PC-3 (cell line): ENCODE measurements around the gene RELL2. TPM values are rescaled to one million over a fixed set of nuclear protein-coding genes. Genes with fewer than 3 reads are reported as not detected.

Experiments
- ATAC-seq: fragments of 200-7000 bp; cut with Tn5 transposase; 2 replicates; pipeline ENCODE4 v1.9.1; 2020; ENCODE audit warnings: mild to moderate bottlenecking, moderate library complexity
- BruUV-seq: library from RNA; stranded (reverse); fragments of 400-500 nt; replicated peaks from 2 replicates; lab custom pipeline; 2021; lab: Mats Ljungman, UMichigan
- CTCF ChIA-PET: fragments of 300-600 bp; sonication (Branson Sonifier 250); formaldehyde crosslinking; loops from one replicate; lab custom pipeline; 2022; ENCODE audit warnings: antibody characterized with exemption; lab: Charles Lee
- POLR2A ChIA-PET: fragments of 300-600 bp; sonication (Branson Sonifier 250); formaldehyde crosslinking; loops from one replicate; lab custom pipeline; 2022; ENCODE audit warnings: antibody characterized with exemption; ENCODE audit not compliant: unreplicated experiment; lab: Charles Lee
- DNase-seq: peaks from one replicate; pipeline ENCODE4 v3.0.0-alpha.2; 2015
- H2AFZ ChIP-seq: fragments of 300-600 bp; sonication (generic); 2 replicates; pipeline ENCODE4 v1.6.0; 2016; ENCODE audit warnings: antibody characterized with exemption, low read length
- H3F3A ChIP-seq: fragments of 300-600 bp; sonication (generic); one replicate; pipeline ENCODE4 v1.6.0; 2017; ENCODE audit warnings: antibody characterized with exemption, low read length, control low read depth, mild to moderate bottlenecking; ENCODE audit not compliant: unreplicated experiment
- H3K27ac ChIP-seq: fragments of 300-600 bp; sonication (generic); 2 replicates; pipeline ENCODE4 v1.5.1; 2016; ENCODE audit warnings: mild to moderate bottlenecking, low read length
- H3K27me3 ChIP-seq: fragments of 300-600 bp; sonication (generic); 2 replicates; pipeline ENCODE4 v1.6.1; 2016; ENCODE audit warnings: low read length, mixed read lengths
- H3K36me3 ChIP-seq: fragments of 300-600 bp; sonication (generic); 2 replicates; pipeline ENCODE4 v1.6.1; 2016; ENCODE audit warnings: low read depth, mixed run types, low read length, mixed read lengths
- H3K4me1 ChIP-seq: fragments of 300-600 bp; sonication (generic); 2 replicates; pipeline ENCODE4 v1.5.1; 2016; ENCODE audit warnings: low read length; ENCODE audit not compliant: insufficient read depth
- H3K4me2 ChIP-seq: fragments of 300-600 bp; sonication (generic); 2 replicates; pipeline ENCODE4 v1.6.0; 2016; ENCODE audit warnings: low read length
- H3K4me3 ChIP-seq: fragments of 300-600 bp; sonication (generic); 2 replicates; pipeline ENCODE4 v1.5.1; 2016; ENCODE audit warnings: mild to moderate bottlenecking, low read length, mixed read lengths
- H3K79me2 ChIP-seq: fragments of 300-600 bp; sonication (generic); 2 replicates; pipeline ENCODE4 v1.6.1; 2017; ENCODE audit warnings: low read length, mixed read lengths
- H3K9ac ChIP-seq: fragments of 300-600 bp; sonication (generic); 2 replicates; pipeline ENCODE4 v1.6.0; 2016; ENCODE audit warnings: mild to moderate bottlenecking, low read length
- H3K9me2 ChIP-seq: fragments of 300-600 bp; sonication (generic); replicated peaks from 2 replicates; pipeline ENCODE4 v1.6.1; 2016; ENCODE audit warnings: mixed run types, low read length, mixed read lengths
- H3K9me3 ChIP-seq: fragments of 300-600 bp; sonication (generic); 2 replicates; pipeline ENCODE4 v1.6.1; 2016; ENCODE audit warnings: low read length, mixed read lengths
- H4K20me1 ChIP-seq: fragments of 300-600 bp; sonication (generic); 2 replicates; pipeline ENCODE4 v1.6.1; 2016; ENCODE audit warnings: low read length, mixed read lengths
- EZH2 ChIP-seq: fragments of 300-600 bp; sonication (generic); IDR thresholded peaks from one replicate; pipeline ENCODE4 v1.6.1; 2017; ENCODE audit warnings: antibody characterized with exemption, mild to moderate bottlenecking, low read length; ENCODE audit not compliant: unreplicated experiment
- EZH2phosphoT487 ChIP-seq: fragments of 300-600 bp; sonication (generic); IDR thresholded peaks from 2 replicates; pipeline ENCODE4 v1.6.1; 2018; ENCODE audit warnings: mild to moderate bottlenecking, antibody characterized with exemption, low read length, borderline replicate concordance
- intact Hi-C: fragments of 100-400 bp; cut with micrococcal nuclease; formaldehyde crosslinking; loops from 2 replicates; pipeline ENCODE4 v1.9.0; 2023
- total RNA-seq: library from RNA; depleted of rRNA; stranded (reverse); fragments of >200 nt; gene quantifications from 2 replicates; pipeline ENCODE4 v1.2.3, GENCODE V29; 2014
- TF ChIP-seq, protein P1 (sequence below): fragments of 300-600 bp; sonication (generic); conservative IDR thresholded peaks from 2 replicates; pipeline ENCODE4 v1.5.1; 2017; ENCODE audit warnings: antibody characterized with exemption, low read depth, mild to moderate bottlenecking, low read length

The RELL2 gene
- total RNA-seq, 1 experiment from 2014 or later: 5.6 TPM

DNA sequence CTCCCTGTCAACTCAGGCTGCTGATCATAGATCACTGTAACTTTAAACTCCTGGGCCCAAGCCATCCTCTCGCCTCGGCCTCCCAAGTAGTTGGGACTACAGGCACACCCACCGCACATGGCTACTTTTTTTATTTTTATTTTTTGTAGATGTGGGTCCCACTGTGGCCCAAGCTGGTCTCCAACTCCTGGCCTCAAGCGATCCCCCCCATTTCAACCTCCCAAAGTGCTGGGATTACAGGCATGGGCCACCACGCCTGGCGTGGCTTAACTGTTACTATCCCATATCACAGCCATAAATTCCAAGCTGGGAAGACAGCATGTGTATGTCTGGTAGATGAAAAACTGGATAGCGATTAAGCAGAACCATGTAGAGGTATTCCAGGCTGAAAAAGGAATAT lies 1.2 kb upstream of the RELL2 start:
- Histone ChIP-seq H3K9ac (peak overlapping the region; percentile 93), H3K4me1 (peaks cover 29% of the 10 kb centered on the region), H4K20me1 (peaks cover 6% of the 10 kb centered on the region; the same call in 1 of the 2 replicates), H2AFZ (no peak overlapping the region), H3K36me3 (no peaks in the 10 kb centered on the region), H3K4me3 (peak overlapping the region; percentile 98), H3K27me3 (no peaks in the 10 kb centered on the region), H3K27ac (no peak overlapping the region), H3K9me2 (no peaks in the 10 kb centered on the region), H3F3A (no peaks in the 10 kb centered on the region), H3K79me2 (peaks cover 50% of the 10 kb centered on the region), H3K9me3 (no peaks in the 10 kb centered on the region), H3K4me2 (peak overlapping the region; percentile 94)
- no peak for TF ChIP-seq EZH2phosphoT487
- TF ChIP-seq, protein P1, sequence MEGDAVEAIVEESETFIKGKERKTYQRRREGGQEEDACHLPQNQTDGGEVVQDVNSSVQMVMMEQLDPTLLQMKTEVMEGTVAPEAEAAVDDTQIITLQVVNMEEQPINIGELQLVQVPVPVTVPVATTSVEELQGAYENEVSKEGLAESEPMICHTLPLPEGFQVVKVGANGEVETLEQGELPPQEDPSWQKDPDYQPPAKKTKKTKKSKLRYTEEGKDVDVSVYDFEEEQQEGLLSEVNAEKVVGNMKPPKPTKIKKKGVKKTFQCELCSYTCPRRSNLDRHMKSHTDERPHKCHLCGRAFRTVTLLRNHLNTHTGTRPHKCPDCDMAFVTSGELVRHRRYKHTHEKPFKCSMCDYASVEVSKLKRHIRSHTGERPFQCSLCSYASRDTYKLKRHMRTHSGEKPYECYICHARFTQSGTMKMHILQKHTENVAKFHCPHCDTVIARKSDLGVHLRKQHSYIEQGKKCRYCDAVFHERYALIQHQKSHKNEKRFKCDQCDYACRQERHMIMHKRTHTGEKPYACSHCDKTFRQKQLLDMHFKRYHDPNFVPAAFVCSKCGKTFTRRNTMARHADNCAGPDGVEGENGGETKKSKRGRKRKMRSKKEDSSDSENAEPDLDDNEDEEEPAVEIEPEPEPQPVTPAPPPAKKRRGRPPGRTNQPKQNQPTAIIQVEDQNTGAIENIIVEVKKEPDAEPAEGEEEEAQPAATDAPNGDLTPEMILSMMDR: no peak
- TF ChIP-seq EZH2: no peak
- BruUV-seq: no TSS peak
- intact Hi-C loops: loop anchor here (2.0 kb wide), 1 partner anchor 17 kb away; the partner anchor contains the start of gene DIAPH1
- no peak for DNase-seq
- ATAC-seq: no peak
- CTCF ChIA-PET: interaction anchor here (0.8 to 2.1 kb wide), 3 partner anchors 16 to 44 kb away, joined by 3 to 16 read pairs (median 7); partner anchors contain the start of gene DIAPH1
- POLR2A ChIA-PET: no interaction called here

DNA sequence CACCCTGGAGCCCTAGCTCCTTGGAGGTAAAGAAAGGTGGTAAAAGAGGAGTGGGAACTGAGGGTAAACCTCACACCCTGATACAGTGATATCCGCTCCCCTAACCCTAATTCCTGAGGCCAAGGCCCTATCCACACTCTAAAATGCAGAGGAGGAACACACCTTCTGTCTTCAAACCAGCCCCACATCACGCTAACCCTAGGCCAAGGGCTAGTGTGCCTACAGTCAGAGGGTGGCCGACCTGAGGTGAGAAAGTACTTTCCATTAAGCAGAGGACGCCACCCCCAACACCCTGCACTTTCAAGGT lies 738 bp upstream of the RELL2 start:
- no peaks in the 10 kb centered on the region for H3F3A ChIP-seq
- BruUV-seq: no TSS peak
- intact Hi-C loops: loop anchor here (2.0 kb wide), 1 partner anchor 17 kb away; the partner anchor contains the start of gene DIAPH1
- H3K36me3 ChIP-seq: no peaks in the 10 kb centered on the region
- no peaks in the 10 kb centered on the region for H3K9me2 ChIP-seq
- DNase-seq (no peak), ATAC-seq (peak; percentile 5)
- H4K20me1 ChIP-seq: peaks cover 6% of the 10 kb centered on the region; the same call in 1 of the 2 replicates
- CTCF ChIA-PET: interaction anchor here (1.7 to 2.1 kb wide), 2 partner anchors 17 to 44 kb away, joined by 7 to 16 read pairs; partner anchors contain the start of gene DIAPH1
- peak overlapping the region; percentile 94 for H3K4me2 ChIP-seq
- TF ChIP-seq EZH2phosphoT487: no peak
- TF ChIP-seq, protein P1: no peak
- TF ChIP-seq EZH2: no peak
- H2AFZ ChIP-seq: peak overlapping the region; percentile 96
- POLR2A ChIA-PET: interaction anchor here (1.3 kb wide), 1 partner anchor 17 kb away, joined by 4 read pairs; the partner anchor contains the start of gene DIAPH1
- no peak overlapping the region for H3K27ac ChIP-seq
- H3K79me2 ChIP-seq: peaks cover 50% of the 10 kb centered on the region
- H3K27me3 ChIP-seq: no peaks in the 10 kb centered on the region
- H3K4me1 ChIP-seq: peaks cover 29% of the 10 kb centered on the region
- no peaks in the 10 kb centered on the region for H3K9me3 ChIP-seq
- H3K9ac ChIP-seq: peak overlapping the region; percentile 93
- peak overlapping the region; percentile 98 for H3K4me3 ChIP-seq
